ENCODE data around the gene CTU2.

CTU2 gene

DNA sequence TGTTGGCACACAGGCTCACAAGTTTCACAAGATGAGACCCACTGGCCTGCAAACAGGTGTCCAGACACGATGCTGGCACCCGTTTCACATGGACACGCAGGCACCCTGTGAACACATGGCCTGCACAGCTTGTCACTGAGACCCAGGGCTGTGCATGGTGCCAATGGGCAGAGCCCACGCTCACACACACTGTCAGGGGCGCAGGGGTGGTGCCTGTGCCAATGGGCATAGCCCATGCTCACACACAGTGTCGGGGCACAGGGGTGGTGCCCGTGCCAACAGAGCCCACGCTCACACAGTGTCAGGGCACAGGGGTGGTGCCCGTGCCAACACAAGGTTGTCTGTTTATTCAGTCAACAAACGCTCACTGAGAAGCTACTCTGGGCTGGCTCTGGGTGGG, 29.3 kb downstream of the CTU2 start:
- H3K27me3 ChIP-seq: peaks cover 41% of the 10 kb centered on the region
- TF ChIP-seq, protein P1, sequence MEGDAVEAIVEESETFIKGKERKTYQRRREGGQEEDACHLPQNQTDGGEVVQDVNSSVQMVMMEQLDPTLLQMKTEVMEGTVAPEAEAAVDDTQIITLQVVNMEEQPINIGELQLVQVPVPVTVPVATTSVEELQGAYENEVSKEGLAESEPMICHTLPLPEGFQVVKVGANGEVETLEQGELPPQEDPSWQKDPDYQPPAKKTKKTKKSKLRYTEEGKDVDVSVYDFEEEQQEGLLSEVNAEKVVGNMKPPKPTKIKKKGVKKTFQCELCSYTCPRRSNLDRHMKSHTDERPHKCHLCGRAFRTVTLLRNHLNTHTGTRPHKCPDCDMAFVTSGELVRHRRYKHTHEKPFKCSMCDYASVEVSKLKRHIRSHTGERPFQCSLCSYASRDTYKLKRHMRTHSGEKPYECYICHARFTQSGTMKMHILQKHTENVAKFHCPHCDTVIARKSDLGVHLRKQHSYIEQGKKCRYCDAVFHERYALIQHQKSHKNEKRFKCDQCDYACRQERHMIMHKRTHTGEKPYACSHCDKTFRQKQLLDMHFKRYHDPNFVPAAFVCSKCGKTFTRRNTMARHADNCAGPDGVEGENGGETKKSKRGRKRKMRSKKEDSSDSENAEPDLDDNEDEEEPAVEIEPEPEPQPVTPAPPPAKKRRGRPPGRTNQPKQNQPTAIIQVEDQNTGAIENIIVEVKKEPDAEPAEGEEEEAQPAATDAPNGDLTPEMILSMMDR (IDR thresholded peaks at IDR 0.05; ENCODE audit: low read depth, low read length): no peak
- no peaks in the 10 kb centered on the region for H3K9me3 ChIP-seq
- no peaks in the 10 kb centered on the region for H3K36me3 ChIP-seq
- no peak overlapping the region for H3K4me3 ChIP-seq (ENCODE audit: low read depth, low read length)
- DNase-seq: no peak
- peaks cover 13% of the 10 kb centered on the region for H3K4me1 ChIP-seq

DNA sequence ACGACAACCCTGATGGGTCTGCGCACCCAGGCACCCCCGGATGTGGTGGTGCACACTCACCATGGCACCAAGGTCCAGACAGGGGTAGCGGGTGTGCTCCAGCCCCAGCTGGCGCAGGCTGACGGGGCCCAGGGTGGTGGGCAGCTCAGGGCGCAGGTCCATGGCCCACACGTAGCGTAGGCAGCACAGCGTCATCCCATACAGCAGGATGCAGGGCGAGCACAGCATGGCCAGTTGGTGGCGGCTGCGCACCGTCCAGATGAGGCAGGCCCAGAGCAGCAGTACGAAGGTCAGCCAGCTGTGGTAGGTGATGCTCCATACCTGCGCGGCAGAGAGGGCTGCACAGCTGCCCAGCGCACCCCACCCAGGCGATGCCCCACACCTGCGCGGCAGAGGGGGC, 29.8 kb downstream of the CTU2 start:
- Histone ChIP-seq H3K4me3 (ENCODE audit: low read depth, low read length) (no peak overlapping the region), H3K27me3 (peaks cover 41% of the 10 kb centered on the region)
- DNase-seq: no peak

DNA sequence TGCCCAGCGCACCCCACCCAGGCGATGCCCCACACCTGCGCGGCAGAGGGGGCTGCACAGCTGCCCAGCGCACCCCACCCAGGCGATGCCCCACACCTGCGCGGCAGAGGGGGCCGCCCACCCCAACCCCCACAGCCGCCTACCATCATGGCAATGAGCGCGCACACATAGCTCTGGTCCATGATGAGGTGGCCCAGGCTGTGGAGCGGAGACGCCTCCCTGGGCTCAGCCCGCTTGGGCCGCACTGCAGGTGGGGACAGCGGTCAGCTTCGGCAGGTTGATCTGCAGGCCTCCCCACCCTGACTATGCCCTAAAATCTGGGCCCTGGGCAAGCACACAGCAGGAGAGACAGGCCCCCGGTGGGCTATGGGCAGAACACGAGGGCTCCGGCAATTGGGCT, 30.2 kb downstream of the CTU2 start:
- no peak overlapping the region for H3K4me3 ChIP-seq (ENCODE audit: low read depth, low read length)
- TF ChIP-seq, protein P1 (IDR thresholded peaks at IDR 0.05; ENCODE audit: low read depth, low read length): no peak
- peaks cover 5% of the 10 kb centered on the region for H3K4me1 ChIP-seq
- H3K9me3 ChIP-seq: no peaks in the 10 kb centered on the region
- no peak for DNase-seq
- H3K27me3 ChIP-seq: peaks cover 41% of the 10 kb centered on the region
- H3K36me3 ChIP-seq: no peaks in the 10 kb centered on the region

More for the DNA sequence above, 29.8 kb downstream of the CTU2 start:
- Histone ChIP-seq H3K36me3 (no peaks in the 10 kb centered on the region), H3K4me1 (peaks cover 9% of the 10 kb centered on the region), H3K9me3 (no peaks in the 10 kb centered on the region)
- TF ChIP-seq, protein P1 (IDR thresholded peaks at IDR 0.05; ENCODE audit: low read depth, low read length): peak; percentile 19; the same call in 1 of the 2 replicates

DNA sequence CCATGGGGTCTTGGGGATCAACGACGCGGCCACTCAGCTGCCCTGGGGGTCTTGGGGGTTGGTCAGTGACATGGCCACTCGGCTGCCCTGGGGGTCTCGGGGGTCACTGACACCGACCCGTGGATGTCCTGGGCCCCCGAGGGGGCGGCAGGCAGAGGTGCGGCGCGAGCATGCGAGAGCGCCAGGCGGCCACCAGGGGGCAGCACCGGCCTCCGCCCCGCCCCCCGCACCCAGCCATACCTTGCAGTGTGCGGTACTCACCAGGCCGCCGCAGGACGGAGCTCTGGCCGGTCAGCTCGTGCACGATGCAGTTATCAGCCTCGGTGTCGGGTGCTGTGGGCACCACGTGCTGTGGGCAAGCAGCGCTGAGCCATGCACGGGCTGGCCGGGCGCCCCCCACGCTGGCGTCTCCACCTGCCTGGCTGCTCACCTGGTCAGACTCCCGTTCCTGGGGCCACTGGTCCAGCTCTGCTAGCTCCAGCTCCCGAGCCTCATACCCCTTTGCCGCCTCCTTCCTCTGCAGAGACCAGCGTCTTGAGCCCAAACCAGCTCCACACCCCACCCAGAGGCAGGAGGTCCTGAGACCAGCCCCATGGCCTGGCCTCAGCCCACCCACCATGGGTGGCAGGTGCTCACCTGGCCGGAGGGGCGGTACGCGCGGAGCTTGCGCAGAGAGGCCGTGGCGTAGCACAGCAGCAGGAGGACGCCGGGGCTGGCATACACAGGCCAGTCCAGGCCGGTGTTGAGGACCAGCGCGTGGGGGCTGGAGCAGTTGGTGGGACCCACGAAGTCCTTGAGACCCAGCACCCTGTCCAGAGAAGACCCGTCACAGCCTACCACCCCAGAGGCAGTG, 31.2 kb downstream of the CTU2 start:
- H3K4me3 ChIP-seq (ENCODE audit: low read depth, low read length): no peak overlapping the region
- peaks cover 40% of the 10 kb centered on the region for H3K27me3 ChIP-seq
- H3K9me3 ChIP-seq: no peaks in the 10 kb centered on the region
- H3K36me3 ChIP-seq: no peaks in the 10 kb centered on the region
- H3K4me1 ChIP-seq: peaks cover 4% of the 10 kb centered on the region; the same call in 1 of the 2 replicates
- TF ChIP-seq, protein P1 (IDR thresholded peaks at IDR 0.05; ENCODE audit: low read depth, low read length): peak; percentile 77
- DNase-seq: peak; percentile 87

DNA sequence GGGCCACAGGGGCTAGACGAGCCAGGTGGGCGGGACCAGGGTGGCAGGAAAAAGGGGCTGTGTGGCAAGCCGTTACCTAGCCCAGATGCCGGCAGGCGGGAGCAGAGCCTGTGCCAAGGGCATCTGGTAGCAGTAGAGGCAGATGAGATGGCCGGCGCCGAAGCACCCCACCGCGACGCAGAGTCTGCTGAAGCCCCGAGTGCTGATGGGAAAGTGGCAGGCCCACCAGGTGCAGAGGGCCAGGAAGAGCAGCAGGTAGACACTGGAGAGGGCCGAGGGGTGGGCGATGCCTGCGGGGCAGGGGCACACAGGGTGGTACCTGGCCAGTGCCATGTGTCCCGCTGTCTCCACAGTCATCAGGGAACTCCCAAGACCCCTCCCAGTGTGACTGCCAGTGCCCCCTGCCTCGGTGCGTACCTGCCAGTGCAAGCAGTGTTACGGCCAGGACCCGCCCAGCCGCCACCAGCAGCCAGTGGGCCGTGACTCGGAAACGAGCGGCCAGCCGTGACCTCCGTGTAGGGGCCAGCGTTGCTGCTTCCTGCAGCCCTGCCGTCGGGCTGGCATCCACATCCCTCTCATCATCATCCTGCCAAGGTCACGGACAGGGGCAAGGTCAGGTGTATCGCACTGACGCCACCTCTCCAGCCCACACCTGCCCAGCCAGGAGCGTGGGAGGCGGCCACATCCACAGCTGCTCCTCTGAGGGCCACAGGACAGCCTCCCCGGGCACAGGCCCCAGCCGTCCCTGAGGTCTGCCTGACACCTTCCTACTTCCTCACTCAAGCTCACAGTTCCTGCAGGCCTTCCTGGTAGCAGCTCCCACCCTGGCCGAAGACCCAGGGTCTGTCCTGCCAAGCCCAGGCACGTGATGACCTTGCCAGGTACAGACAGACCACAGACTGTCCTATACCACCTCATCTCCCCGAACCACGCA, 32.1 kb downstream of the CTU2 start:
- TF ChIP-seq, protein P1 (IDR thresholded peaks at IDR 0.05; ENCODE audit: low read depth, low read length): no peak
- Histone ChIP-seq H3K4me3 (ENCODE audit: low read depth, low read length) (no peak overlapping the region), H3K4me1 (peaks cover 4% of the 10 kb centered on the region; the same call in 1 of the 2 replicates), H3K27me3 (peaks cover 31% of the 10 kb centered on the region), H3K9me3 (no peaks in the 10 kb centered on the region), H3K36me3 (no peaks in the 10 kb centered on the region)
- DNase-seq: no peak

Measured in BE2C (cell line).